Glomerular visceral epithelial cell (primary cell): ENCODE results near the gene LINGO4.

Experiments
- DNase-seq: peaks from one replicate; pipeline ENCODE4 v3.0.0-alpha.2; 2016; ENCODE audit errors: extremely low spot score

The LINGO4 gene, protein sequence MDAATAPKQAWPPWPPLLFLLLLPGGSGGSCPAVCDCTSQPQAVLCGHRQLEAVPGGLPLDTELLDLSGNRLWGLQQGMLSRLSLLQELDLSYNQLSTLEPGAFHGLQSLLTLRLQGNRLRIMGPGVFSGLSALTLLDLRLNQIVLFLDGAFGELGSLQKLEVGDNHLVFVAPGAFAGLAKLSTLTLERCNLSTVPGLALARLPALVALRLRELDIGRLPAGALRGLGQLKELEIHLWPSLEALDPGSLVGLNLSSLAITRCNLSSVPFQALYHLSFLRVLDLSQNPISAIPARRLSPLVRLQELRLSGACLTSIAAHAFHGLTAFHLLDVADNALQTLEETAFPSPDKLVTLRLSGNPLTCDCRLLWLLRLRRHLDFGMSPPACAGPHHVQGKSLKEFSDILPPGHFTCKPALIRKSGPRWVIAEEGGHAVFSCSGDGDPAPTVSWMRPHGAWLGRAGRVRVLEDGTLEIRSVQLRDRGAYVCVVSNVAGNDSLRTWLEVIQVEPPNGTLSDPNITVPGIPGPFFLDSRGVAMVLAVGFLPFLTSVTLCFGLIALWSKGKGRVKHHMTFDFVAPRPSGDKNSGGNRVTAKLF

DNA sequence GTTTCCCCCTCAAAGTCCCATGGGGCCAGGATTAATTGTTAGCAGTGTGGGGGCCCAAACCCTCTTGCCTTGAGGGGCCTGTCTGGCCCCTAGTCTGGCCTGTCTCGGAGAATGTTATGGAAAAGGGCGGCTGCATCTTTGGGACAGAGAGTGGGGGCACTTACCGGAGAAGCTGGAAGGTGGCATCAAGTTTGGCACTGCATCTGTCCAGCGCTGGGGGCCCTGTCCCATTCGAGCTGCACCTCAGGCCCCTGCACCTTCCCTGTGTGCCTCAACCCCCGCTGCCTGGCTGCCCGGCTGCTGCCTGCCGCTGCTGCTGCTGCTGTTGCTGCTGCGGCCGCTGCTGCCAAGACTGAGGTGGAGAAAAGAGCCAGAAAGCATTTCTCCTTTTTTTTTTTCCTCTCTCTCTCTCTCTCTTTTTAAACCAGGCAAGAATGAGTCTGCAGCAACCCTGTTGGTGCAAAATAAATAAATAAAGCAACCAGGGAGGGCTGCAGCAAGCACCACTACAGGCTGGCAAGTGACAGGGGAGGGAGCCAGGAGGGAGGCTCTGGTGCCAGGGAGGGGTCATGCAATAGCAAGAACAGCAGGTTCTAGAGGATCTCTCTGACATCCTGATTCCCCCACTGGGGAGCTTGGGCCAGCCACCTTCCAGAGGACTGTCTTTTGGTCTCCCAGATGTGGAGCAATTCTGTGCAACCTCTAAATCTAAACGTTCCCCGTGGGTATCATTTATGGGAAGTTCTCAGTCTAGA is at the start of gene LINGO4:
Gene LINGO4 (minus strand): TSS at position 354 of the 755 bp plus-strand sequence. CDS start 2,715 bp downstream, outside the sequence.
- no peak for DNase-seq

DNA sequence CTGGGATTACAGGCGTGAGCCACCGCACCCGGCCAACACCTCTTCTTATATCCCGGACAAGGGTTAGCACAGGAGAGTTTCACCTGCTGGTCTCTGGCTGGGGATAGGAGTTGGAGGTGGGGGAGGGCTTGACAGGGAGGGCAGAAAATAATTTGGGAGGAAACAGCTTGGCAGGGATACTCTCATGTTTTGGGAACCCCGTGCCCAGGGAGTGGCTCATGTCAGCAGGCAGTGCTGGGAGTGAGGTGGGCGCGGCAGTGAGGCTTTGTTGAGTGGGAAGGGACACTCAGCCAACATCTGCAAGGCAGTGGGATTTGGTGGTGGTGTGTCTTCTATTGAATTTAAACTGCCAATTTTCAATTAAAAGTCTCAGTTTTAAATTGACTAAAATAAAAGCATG is 49.4 kb upstream of the LINGO4 start:
- no peak for DNase-seq

DNA sequence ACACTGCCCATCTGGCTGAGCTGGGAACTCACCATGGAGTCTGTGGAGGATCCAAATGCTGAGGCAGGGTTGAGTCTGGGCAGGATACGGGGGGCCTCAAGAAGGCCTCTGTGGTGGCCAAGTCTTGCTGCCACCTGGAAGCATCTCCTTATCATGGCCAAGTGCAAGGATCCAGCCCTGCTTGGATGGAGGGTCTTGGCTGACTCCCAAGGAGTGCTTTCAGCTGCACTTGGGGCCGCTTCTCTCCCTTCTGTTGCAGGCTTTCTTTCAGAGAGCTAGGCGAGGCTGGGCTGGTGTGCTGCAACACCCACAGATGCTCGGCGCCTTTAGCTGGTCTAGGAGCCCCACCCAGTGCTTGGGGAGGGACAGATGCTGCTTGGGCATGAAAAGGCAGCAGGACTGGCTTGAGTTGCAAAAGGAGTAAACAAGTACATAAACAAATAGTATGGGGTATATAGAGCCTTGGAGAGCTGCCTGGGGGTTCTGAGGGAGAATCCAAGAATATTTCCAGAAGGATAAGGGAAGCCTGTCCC is 48.3 kb upstream of the LINGO4 start, which contains the start of gene THEM5:
Gene THEM5 (minus strand): TSS at position 302 of the 533 bp plus-strand sequence. CDS start 147 bp downstream, at position 155.
- no peak for DNase-seq

DNA sequence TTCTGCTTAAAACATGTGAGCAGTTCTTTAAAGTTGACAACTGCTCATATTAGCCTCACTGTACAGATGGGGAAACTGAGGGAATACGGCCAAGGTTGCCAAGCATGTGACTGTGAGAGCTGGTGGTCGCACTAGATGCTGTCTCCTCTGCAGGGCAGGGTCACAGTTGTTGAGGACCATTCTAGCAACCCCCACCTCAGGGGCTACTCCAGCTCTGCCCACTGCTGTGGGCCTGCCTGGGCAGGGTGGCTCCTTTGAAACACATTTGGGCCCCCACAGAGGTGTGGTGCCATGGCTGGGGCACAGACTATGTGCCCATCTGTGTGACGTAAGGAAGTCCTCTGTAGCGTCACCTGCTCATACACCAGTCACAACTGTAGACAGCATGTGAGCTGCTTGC is 47.5 kb upstream of the LINGO4 start:
- DNase-seq = no peak

DNA sequence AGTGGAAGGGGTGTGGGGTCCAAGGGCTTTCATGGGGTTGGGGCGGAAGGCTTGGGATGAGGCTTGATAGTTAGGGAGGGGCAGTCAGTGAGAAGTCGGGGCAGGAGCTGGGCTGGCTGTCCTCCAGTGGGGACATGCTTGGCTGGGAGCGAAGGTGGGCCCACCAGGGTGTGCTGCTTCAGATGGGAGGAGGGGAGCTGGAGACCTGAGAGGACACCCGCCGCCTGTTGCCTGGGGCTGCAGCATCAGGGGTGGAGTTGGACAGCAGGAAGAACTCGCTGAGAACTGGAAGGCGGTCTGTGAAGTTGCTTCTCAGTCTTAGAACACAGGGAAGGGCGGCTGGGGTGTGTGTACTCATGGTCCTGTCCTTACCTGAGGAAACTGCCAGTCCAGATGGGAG is 46.7 kb upstream of the LINGO4 start:
- no peak for DNase-seq

DNA sequence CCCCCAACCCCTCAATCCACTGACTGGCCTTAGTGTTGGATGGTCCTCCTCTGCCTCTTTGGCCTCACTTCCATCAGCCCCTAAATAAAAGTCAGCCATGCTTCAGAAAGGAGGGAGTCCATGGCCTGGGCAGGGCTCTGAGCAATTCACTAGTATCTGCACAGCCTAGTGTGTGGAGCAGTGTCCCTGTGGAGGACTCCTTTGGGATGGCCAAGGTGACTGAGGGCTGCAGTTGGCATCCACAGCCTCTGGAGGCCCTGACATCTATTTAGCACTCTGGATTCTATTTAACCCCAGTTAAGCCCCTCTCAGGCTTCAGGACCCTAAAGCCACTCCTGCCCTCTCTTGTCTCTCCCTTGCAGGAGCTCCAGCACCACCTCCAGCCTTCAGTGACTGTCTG is 44.7 kb upstream of the LINGO4 start:
- no peak for DNase-seq

DNA sequence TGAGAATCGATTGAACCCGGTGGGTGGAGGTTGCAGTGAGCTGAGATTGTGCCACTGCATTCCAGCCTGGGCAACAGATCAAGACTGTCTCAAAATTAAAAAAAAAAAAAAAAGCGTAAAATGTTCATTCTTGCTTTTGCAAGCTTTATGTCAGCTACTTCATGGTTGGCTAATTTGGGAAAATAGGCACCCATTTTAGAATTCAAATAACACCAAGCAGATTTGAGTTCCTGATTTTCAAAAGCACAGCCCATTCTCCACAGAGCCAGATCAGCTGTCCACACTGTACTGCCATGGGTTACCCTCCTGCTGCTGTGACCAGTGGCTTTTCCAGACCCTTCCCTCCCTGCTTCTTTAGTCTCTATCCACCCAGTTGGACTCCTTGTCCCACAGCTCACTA is 43.9 kb upstream of the LINGO4 start:
- DNase-seq = no peak

DNA sequence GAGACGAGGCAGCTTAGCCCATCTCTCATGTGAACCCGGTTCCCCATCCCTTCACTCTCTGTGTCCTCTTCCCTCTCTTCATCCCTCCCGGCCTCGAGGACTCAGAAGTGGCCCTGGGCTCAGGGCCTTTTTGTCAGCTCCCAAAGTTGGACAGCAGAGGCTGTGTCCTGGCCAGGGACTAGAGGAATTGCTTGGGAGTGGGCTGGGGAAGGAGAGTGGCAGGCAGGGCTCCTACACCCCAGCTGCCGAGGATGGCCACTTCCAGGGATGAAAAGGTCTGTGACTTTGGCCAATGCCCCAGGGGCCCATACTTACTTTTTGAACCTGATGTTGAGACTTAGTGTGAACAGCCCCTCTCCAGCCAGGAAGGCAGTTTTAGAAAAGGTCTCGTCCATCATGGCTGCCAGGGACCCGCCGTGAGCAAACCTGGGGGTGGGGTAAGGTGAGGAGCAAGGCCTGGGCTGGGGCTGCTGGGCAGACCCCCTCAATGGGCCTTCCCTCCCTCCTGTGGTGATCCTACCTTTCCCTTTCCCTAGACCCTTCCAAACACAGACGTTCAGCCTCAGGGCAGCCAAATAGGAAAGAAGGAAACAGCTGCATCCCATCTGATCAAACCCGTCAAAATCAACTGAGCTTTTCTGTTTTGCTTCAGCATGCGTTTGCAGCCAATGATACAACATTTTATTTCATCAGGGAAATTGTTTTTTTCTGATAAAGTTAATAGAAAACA is 42.8 kb upstream of the LINGO4 start:
- DNase-seq = no peak

DNA sequence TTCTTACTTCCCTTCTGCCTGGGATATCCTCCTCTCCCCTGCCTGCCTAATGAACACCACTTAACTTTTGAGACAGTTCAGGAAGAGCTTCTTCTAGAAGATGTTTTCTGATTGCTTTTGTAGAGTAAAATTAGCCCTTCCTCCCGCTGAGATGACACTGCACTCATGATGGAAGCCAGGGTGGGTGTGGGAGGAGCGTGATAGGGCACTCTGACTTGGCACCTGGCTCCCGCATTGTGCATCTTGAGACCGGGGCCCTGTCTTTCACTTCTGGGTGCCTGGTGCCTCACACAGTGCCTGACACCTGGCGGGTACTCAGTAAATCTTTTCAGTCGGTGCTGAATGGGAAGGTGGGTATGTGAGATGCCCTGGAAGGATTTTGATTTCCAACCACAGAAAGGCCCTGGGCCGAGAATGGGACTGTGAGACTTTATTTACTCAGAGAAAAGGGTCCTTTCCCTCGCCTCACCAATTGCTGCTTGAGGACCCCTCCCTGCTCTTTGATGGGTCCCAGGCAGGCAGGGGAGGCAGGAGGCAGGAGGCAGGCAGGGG is 41.5 kb upstream of the LINGO4 start:
- DNase-seq = no peak

DNA sequence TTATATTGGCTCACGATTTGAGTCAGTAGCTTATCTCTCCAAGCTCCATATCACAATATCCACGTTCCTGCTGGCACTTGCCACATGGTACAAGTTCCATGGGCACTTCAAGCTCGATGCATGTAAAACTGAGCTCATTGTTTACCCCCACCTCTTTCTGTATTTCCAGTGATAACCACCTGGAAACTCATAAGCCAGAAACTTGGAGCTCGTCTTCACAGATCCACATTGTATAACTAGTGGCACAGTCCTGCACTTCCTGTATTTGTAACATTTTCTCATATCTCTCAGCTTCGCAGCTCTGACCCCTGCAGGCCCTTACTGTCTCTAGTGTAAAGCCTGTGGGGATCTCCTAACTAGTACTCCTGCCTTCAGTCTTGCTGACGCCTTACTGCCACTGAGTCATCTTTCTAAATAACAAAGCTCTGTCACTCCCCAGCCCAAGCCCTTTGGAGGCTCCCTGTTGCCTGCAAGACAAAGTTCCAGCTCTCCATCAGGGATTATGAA is 40.9 kb upstream of the LINGO4 start:
- DNase-seq = peak; percentile 48

DNA sequence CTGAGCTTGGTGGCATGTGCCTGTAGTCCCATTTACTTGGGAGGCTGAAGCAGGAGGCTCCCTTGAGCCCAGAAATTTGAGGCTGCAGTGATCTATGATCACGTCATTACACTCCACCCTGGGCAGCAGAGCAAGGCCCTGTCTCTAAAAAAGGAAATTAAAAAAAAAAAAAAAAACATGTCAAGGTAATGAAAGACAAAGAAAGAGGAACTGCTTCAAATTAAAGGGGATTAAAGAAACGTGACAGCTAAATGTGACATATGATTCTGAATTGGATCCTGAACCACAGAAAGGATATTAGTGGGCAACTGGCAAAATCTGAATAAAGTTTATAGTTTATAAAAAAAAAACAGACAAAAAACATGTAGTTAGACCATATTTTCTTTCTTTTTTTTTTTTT is 38.2 kb upstream of the LINGO4 start:
- no peak for DNase-seq

DNA sequence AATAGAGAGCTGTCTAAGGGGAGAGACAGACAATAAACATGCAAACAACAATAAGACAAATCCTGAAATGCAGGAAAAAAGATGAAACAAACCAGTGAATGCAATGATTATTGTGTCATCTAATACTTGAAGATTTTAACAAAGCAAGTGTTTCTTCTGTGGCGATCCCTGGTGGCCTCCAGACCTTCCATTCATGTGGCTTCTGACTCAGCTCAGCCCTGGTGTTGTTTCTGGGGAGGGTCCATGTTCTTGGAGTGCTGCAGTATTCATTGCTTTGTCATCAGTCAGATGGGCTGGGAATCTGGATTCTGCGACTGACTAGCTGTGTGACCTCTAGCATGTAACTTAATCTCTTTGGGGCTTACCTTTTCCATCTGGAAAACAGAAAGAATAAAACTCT is 35.9 kb upstream of the LINGO4 start:
- peak; percentile 23 for DNase-seq

DNA sequence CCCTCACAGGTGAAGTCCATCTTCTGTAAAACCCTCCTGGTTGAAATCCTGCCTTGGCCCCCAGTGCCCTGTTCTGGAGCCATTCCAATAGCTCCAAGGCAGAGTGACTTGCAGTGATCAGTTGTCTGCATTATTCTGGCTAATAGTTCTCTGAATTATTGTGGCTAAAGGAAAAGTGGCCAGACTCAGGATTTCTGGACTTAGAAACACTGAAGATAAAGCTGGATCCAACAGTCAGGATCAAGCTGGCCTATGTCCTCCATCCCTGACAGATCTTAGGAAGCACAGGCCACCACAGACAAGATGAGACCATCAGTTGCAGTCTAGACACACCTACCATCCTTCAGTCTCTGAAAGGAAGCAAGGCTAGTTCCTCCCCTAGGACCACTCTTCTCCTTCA is 35.2 kb upstream of the LINGO4 start:
- no peak for DNase-seq

DNA sequence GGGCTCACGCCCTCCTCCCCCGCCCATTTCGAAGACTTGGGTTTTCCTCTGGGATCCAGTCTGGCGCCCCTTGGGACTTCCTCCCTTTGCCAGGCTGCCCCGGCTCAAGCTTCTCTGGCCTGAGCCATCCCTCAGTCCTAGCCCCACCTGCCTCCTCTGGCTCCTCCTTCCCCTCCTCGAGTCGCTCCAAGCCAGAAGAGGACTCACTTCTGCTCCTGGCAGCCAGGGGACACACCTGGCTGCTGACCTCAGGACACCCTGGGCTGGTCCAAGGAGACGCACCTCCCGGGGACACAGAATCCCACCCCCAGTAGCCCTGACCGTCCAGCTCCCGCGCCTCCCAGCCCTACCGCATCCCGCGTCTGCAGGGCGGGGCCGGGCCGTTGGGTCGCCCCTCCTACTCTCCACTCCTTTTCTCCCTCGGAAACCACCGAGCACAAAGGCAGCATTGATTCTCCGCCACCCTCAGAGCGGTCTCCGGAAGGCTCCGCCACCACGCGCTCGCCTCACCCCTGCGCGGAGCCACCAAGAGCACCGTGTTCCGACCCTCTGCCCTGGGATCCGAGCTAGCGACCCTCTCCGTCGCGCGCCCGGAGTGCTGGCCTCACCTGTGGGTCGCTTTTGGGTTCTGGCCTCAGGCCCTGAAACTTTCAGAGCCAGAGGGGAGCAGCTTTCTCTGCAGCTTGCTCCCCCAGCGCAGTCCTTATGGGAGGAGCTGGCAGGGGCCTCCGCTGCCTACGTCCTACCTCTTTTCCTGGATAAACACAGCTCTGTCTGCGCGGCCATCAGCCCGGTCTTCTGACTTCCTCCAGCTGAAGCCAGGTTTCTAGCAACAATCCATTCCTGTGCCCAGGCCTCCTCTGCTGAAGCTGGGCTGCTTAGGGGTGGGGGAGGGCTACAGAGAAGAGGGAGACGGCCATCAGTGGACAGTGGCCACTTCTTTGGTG is 34.5 kb upstream of the LINGO4 start, which contains the start of gene C2CD4D:
Gene C2CD4D (minus strand): TSS at position 364 of the 947 bp plus-strand sequence. CDS start 831 bp downstream, outside the sequence.
- DNase-seq = no peak

DNA sequence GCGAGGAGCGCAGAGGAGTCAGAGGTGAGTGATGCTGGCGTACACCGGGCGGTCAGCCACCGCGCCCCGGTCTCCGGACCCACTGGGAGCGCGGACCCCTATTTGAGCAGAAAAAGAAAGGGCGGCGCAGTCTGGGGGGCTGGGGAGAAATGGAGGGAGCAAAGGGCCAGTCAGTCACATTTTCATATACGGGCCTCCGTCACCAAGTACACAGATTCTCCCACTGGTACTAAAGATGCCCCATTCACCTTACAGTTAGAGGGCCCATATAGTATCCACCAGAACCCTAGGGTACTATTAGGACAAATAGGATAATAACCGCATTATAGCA is 33.8 kb upstream of the LINGO4 start:
- no peak for DNase-seq

DNA sequence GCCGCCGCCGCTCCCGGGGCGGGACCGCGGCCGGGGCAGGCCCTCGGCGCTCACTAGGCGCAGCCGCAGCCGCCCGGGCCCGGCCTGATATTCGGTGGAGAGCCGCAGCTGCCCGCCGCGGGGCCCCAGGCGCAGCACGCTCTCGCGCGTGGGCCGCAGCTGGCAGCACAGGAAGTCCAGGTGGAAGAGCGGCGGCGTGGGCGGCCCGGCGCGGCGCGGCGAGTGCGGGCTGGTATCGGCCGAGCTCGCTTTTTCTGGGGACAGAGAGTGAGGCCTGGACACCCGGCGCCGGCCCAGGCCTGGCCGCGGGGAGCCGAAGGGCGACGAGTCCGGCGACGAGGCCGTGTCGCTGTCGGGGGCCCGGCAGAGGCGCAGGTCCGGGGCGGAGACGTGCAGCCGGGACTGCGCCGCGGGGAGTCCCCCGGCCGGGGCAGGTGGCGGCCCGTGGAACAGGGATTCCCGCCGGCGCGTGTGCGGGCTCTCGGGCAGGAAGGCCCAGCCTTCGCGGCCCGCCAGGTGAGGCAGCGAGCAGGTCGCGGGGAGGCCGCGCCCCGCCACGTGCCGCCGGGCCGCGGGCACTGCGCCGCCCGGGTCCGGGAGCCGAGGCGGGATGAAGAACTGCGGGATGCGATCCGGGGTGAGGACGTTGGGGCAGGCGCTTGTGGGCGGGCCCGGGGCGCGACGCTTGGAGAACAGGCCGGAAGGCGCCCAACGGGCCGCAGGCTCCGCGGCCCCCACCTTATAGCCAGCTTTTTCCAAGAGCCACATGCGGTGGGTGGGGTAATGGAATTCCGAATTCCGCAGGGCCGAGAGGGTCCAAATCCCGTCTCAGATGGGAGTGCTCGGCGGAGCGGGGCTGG is 33.2 kb upstream of the LINGO4 start:
- DNase-seq = no peak

DNA sequence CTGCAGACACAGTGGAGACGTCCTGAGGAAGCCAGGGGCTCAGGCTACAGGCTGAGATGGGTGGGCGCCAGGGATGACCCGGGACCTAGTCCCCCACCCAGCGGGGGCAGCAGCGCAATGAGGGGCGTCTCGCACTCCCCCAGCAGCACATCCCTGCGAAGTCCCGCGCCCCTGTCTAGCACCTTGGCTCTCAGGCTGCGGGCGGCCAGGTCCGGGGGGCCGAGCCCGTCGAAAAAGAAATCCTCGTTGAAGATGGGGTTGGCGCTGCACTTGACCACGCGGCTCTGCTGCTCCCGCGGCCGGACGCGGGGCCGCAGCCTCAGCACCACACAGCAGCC is 32.6 kb upstream of the LINGO4 start:
- DNase-seq = no peak

DNA sequence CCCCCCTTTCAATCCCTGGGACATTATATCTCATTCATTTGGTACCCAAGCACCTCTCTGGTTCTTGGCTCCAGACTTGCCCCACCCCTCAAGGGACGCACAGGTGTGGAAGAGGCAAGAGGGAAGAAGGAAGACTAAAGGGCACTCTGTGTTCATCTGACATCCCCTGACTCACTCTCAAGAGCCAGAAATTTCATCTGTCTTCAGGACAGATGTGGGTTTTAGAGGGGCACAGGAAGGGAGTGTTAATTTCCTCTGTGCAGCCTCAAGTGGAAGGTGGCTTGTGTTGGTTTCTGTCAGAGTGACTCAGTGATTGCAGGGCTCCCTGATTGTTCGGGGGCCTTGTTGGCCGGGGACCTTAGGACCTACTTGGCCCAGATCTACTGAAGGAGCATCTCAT is 32.0 kb upstream of the LINGO4 start:
- DNase-seq = no peak

DNA sequence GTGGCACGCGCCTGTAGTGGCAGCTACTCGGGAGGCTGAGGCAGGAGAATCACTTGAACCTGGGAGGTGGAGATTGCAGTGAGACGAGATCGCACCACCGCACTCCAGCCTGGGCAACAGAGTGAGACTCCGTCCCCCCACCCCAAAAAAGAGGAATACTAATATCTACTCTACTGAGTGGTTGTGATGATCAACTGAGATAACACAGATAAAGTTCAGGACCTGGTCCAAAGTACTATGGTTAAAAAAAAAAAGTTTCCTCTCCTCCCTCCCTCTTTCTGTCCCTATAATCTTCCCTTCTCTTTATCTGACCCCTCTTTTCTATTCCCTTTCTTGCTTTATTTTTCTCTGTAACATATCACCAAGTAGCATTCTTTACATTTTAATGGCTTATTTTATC is 30.4 kb upstream of the LINGO4 start:
- no peak for DNase-seq
